GM21423 (cell line): ENCODE results near the gene APMAP.
"Not testable (repeated sequence)": the region's sequence is repeated elsewhere in the genome, so short reads cannot be mapped to it uniquely, and the experiment has no call there.

ENCODE experiments used
- ATAC-seq: cut with Tn5 transposase; IDR thresholded peaks from one replicate; pipeline ENCODE4 v1.9.1; 2021; ENCODE audit warnings: mild to moderate bottlenecking, moderate library complexity; ENCODE audit not compliant: unreplicated experiment

Gene APMAP

GRCh38 chr20:24954151-24954550, 38.4 kb downstream of the APMAP start:
- ATAC-seq, result no peak

- ATAC-seq, result no peak
Observed at GRCh38 chr20:24953621-24954133, 38.9 kb downstream of the APMAP start.

GRCh38 chr20:24953209-24953575, 39.4 kb downstream of the APMAP start:
- ATAC-seq, result no peak

- ATAC-seq, result no peak
Observed at GRCh38 chr20:24952376-24953208, 40.0 kb downstream of the APMAP start.

- ATAC-seq, result no peak
Observed at GRCh38 chr20:24951536-24952083, 40.9 kb downstream of the APMAP start.

- no peak for ATAC-seq
Observed at GRCh38 chr20:24950836-24951525, 41.6 kb downstream of the APMAP start.

- no peak for ATAC-seq
Observed at GRCh38 chr20:24950128-24950835, 42.3 kb downstream of the APMAP start.

GRCh38 chr20:24949756-24950127, 42.8 kb downstream of the APMAP start:
- ATAC-seq, result no peak

- ATAC-seq, result peak; percentile 73
Observed at GRCh38 chr20:24948939-24949679, 43.4 kb downstream of the APMAP start, which contains the start of gene CST7. TSS of gene CST7 (plus strand) at chr20:24949269. CDS start at chr20:24949506, 237 bp downstream.

- ATAC-seq, result not testable (repeated sequence)
Observed at GRCh38 chr20:24948396-24948938, 44.1 kb downstream of the APMAP start.

- ATAC-seq, result not testable (repeated sequence)
Observed at GRCh38 chr20:24946376-24946775, 46.2 kb downstream of the APMAP start.

GRCh38 chr20:24943731-24944130, 48.8 kb downstream of the APMAP start:
- no peak for ATAC-seq

- no peak for ATAC-seq
Observed at GRCh38 chr20:24943196-24943595, 49.4 kb downstream of the APMAP start.

- no peak for ATAC-seq
Observed at GRCh38 chr20:24942679-24943078, 49.9 kb downstream of the APMAP start.

- ATAC-seq, result no peak
Observed at GRCh38 chr20:24939036-24939435, 53.5 kb downstream of the APMAP start.

- no peak for ATAC-seq
Observed at GRCh38 chr20:24938498-24938897, 54.1 kb downstream of the APMAP start.

GRCh38 chr20:24937579-24937978, 55.0 kb downstream of the APMAP start:
- ATAC-seq, result no peak

GRCh38 chr20:24936526-24937407, 55.8 kb downstream of the APMAP start:
- no peak for ATAC-seq
